Ishikawa (cell line): ENCODE results near the gene LCLAT1.

Experiments used
- EP300 ChIP-seq: IDR thresholded peaks from 2 replicates; pipeline ENCODE4 v1.6.1; 2012; ENCODE audit warnings: borderline replicate concordance
- MAX ChIP-seq: IDR thresholded peaks from 2 replicates; pipeline ENCODE4 v1.6.1; 2012
- NFIC ChIP-seq: IDR thresholded peaks from 2 replicates; pipeline ENCODE4 v1.6.1; 2012

DNA sequence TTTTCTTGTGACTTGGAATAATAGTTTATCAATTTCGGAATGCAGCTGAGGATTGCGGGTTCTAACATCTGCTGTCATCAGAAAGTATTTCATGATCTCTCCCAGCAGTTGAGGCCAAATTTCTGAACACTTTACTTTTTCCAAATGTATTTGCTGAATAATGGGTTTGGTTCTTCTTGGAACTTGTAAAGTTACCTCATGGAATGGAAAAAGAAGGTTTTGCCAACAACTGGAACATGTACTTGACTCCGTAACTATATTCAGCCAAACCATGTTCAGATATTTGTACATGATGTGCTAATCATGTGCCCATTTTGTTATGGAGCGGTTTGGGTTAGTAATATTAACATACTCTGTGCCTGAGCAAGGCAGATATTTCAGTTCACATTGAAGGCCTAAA is 119.6 kb downstream of the LCLAT1 start:
- no peak for TF ChIP-seq MAX
- no peak for TF ChIP-seq EP300
- no peak for TF ChIP-seq NFIC
